VCaP (cell line): ENCODE data around the gene EFCAB8.

Experiments
- H3K27ac ChIP-seq: fragments of 450-650 bp; 2 replicates; pipeline ENCODE4 v1.5.1; 2017
- TF ChIP-seq, protein P1 (sequence below): fragments of 450-650 bp; conservative IDR thresholded peaks from 2 replicates; pipeline ENCODE4 v1.5.1; 2017; ENCODE audit warnings: mild to moderate bottlenecking, moderate library complexity

The EFCAB8 gene

DNA sequence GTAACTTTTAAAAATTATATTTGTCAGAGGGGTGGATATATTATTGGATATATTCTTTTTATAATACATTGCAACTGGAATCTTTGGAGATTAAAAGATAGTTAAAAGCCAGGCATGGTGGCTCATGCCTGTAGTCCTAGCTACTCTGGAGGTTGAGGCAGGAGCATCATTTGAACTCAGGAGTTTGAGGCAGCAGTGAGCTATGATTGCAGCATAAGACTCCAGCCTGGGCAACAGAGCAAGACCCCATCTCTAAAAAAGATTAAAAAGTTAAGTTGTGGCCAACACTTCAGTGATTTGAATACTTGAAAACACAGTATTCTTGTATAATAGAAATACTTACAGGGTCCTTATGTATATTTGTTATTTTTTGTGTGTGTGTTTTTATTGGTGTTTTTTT, 23.8 kb upstream of the EFCAB8 start:
- no peak overlapping the region for H3K27ac ChIP-seq
- TF ChIP-seq, protein P1, sequence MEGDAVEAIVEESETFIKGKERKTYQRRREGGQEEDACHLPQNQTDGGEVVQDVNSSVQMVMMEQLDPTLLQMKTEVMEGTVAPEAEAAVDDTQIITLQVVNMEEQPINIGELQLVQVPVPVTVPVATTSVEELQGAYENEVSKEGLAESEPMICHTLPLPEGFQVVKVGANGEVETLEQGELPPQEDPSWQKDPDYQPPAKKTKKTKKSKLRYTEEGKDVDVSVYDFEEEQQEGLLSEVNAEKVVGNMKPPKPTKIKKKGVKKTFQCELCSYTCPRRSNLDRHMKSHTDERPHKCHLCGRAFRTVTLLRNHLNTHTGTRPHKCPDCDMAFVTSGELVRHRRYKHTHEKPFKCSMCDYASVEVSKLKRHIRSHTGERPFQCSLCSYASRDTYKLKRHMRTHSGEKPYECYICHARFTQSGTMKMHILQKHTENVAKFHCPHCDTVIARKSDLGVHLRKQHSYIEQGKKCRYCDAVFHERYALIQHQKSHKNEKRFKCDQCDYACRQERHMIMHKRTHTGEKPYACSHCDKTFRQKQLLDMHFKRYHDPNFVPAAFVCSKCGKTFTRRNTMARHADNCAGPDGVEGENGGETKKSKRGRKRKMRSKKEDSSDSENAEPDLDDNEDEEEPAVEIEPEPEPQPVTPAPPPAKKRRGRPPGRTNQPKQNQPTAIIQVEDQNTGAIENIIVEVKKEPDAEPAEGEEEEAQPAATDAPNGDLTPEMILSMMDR = no peak

DNA sequence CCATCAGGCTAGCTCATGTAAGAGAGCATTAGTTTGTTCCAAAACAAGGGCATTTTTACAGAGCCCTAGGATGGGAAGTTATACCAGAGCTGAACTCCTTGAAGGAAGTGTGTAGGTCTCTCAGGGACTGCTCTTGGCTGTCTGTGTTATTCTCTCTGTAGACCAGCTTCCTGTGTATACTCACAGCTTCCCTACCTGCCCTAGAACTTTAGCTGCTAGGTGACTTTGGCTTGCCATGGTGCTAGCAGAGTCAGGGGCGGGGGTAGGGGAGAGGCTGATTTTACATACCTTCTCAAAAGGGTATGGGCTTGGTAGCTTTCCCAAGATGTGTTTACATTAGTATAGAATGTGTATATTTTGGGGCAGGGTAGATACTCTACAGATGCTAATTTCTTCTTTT, 21.6 kb upstream of the EFCAB8 start:
- H3K27ac ChIP-seq = no peak overlapping the region
- TF ChIP-seq, protein P1 = no peak

DNA sequence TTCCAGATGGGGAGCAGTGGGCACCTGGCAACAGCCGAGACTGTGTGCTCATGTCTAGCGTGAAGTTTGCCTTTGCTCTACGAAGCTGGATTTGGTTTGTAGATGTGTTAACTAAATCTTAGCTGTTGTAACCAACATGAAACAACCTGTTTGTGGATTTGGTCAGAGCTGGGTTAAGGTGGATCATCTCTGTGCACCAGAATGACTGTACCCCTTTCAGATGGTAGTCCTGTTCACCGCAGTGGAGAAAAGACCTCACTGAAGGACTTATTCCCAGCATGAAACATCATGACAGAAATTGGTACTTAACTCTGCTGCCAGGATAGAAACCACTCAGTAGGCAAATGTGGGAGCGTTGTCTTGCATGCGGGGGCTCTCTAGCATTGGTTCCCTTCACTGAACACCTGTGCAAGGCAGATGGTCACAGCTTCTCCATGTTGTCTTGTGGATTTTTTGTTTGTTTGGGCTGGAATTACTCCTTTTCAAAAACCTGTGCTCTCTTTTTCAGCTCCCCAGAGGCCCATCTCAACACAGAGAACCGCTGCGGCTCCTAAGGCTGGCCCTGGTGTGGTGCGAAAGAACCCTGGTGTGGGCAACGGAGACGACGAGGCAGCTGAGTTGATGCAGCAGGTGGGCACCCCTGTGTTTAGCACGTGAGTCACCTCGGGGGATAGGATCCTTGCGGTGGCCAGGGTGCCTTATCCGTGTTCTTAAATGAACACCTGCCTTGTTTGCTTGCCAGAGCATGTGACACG, 19.3 kb upstream of the EFCAB8 start:
- TF ChIP-seq, protein P1 = no peak

DNA sequence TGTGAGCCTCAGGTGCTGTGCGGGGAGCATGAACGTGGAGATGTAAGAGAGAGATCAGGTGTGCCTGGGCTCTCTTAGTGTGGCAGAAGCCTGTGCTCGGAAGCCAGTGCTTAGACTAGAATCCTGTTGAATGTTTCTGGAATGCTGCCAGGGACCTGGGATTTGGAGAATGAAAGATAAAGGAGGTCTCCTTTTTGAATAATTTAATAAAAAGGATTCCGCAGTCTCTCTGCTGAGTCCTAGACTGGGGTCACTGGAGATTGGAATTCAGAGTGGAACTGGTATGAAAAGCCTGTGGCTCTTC, 18.8 kb upstream of the EFCAB8 start:
- TF ChIP-seq, protein P1 = no peak
- no peak overlapping the region for H3K27ac ChIP-seq

More for the DNA sequence above, 19.3 kb upstream of the EFCAB8 start:
- H3K27ac ChIP-seq = no peak overlapping the region

DNA sequence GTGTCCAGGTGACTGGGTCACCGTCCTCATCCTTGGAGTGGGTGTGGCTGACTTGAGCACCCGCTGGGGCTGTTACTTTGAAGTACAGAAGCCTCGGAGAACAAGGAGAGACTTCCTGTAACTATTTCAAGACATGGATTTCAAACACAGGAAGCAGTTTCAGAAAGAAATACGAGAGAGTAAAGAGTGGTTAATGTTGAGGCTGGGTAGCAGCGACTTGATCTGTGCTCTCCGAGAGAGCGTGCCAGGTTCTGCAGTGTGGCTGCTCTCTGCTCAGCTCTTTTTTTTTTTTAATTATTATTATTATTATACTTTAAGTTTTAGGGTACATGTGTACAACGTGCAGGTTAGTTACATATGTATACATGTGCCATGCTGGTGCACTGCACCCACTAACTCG, 17.5 kb upstream of the EFCAB8 start:
- H3K27ac ChIP-seq = no peak overlapping the region
- TF ChIP-seq, protein P1 = no peak

DNA sequence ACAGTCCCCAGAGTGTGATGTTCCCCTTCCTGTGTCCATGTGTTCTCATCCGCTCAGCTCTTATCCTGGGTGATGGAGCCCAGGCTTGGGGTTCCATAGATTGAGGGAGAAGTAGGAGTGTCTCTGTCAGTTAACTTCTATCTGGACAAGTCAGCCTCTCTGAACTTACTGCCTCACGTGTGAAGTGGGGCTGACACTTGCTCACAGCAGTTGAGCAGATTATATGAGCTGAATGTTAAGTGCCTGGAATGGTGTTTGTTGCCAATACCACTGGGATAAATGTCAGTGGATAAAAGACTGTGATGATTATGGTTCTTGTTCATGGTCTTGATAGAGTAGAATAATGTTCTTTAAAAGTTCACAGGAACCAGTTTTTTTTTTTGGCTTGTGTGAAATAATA, 17.1 kb upstream of the EFCAB8 start:
- TF ChIP-seq, protein P1 = no peak
- H3K27ac ChIP-seq = no peak overlapping the region

DNA sequence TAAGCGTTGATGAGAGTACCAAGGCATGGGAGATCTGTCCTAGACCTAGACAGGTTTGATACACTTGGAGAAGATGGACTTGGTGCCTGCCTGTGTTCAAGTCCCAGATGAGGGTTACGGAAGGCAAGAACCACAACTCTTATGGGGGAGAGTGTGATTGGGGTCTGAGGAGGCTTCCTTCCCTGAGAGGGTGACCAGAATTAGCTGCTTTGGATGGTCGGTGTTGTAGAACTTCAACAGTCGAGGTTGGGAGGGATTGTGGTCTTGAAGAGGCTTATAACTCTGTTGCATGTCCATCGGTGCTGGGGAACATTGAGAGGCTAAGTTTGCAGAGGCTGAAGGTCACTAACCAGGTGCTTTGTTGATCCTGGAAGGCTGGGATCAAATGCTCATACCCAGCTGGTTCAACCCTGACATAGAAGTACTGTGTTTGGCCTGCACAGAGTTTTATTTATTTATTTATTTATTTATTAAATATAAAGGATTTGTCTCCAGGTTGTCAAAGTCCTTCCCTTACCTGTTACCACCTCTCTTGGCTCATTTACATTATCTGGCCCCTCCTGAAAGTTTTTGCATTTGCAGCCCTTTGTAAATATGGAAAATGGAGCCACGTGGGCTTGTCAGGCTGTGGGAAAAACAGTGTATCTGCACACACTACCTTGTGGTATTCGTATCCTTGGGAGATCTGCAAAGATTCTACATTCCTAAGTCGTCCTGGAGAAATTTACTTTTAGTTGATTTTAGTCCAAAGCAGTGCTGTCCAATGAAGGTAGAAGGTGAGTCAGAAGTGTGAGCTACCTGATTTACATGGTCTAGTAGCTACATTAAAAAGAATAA, 15.8 kb upstream of the EFCAB8 start:
- TF ChIP-seq, protein P1 = no peak

More for the DNA sequence above, 15.8 kb upstream of the EFCAB8 start:
- no peak overlapping the region for H3K27ac ChIP-seq
